H1 (cell line): ENCODE data around the gene LONP2. TPM values are rescaled to one million over a fixed set of nuclear protein-coding genes. Genes with fewer than 3 reads are reported as not detected.

ENCODE experiments used
- CTCF ChIA-PET: fragments of 300-600 bp; sonication (Branson Sonifier 250); formaldehyde crosslinking; loops from one replicate; lab custom pipeline; 2021; ENCODE audit not compliant: partially characterized antibody; lab: Charles Lee
- POLR2A ChIA-PET: fragments of 300-600 bp; sonication (Branson Sonifier 250); formaldehyde crosslinking; loops from one replicate; lab custom pipeline; 2021; ENCODE audit warnings: inconsistent platforms; ENCODE audit not compliant: partially characterized antibody; lab: Charles Lee
- DNase-seq, 2 experiments: peaks; one replicate each; pipeline versions ENCODE4 v3.0.0 to v3.0.0-alpha.2; 2010 to 2022; ENCODE audit warnings: low spot score in 2 of 2, low read depth in 1 of 2, mixed read lengths in 1 of 2
- FAIRE-seq: peaks from 2 replicates; lab custom pipeline; 2011; peaks lifted over from hg19 to GRCh38; lab: Jason Lieb, UNC
- H2AFZ ChIP-seq: 2 replicates; pipeline ENCODE4 v1.8.1; 2012; ENCODE audit warnings: low read length, inconsistent platforms
- H2AK5ac ChIP-seq: 2 replicates; pipeline ENCODE4 v1.6.1; 2013; ENCODE audit warnings: low read depth, low read length
- H2BK120ac ChIP-seq: replicated peaks from 2 replicates; pipeline ENCODE3; 2013; ENCODE audit warnings: low read depth, low read length, inconsistent platforms
- H2BK12ac ChIP-seq: 2 replicates; pipeline ENCODE4 v1.6.1; 2013; ENCODE audit warnings: low read depth, low read length
- H2BK15ac ChIP-seq: 2 replicates; pipeline ENCODE4 v1.6.1; 2013; ENCODE audit warnings: low read length
- H2BK20ac ChIP-seq: 2 replicates; pipeline ENCODE4 v1.6.1; 2013; ENCODE audit warnings: low read length
- H2BK5ac ChIP-seq: 2 replicates; pipeline ENCODE4 v1.6.1; 2013; ENCODE audit warnings: low read depth, low read length
- H3K14ac ChIP-seq: 2 replicates; pipeline ENCODE4 v1.6.1; 2013; ENCODE audit warnings: inconsistent platforms; ENCODE audit not compliant: insufficient read length
- H3K18ac ChIP-seq: 2 replicates; pipeline ENCODE4 v1.6.1; 2013; ENCODE audit warnings: low read length; ENCODE audit errors: extremely low read depth
- H3K23ac ChIP-seq: 2 replicates; pipeline ENCODE4 v1.6.1; 2013; ENCODE audit warnings: inconsistent platforms; ENCODE audit not compliant: insufficient read length
- H3K23me2 ChIP-seq: 2 replicates; pipeline ENCODE4 v1.6.1; 2013; ENCODE audit warnings: low read depth, low read length
- H3K27ac ChIP-seq: 2 replicates; pipeline ENCODE4 v1.6.1; 2011; ENCODE audit warnings: low read depth, low read length, inconsistent platforms
- H3K27me3 ChIP-seq, 4 experiments: replicated peaks in 1 of 4; 1 replicate in 1 of 4; 2 replicates in 3 of 4; pipeline versions ENCODE4 v1.6.1 to v1.8.1; 2011 to 2013; ENCODE audit warnings: low read length in 3 of 4, mild to moderate bottlenecking in 3 of 4, inconsistent platforms in 2 of 4, mixed read lengths in 2 of 4, moderate library complexity in 1 of 4; ENCODE audit not compliant: control insufficient read depth in 3 of 4, insufficient read depth in 3 of 4; ENCODE audit errors: extremely low read depth in 1 of 4
- H3K36me3 ChIP-seq, 4 experiments: 2 replicates each; pipeline versions ENCODE4 v1.6.1 to v1.8.1; 2011 to 2013; ENCODE audit warnings: mild to moderate bottlenecking in 4 of 4, low read length in 3 of 4, moderate library complexity in 2 of 4, control low read depth in 1 of 4, inconsistent platforms in 1 of 4; ENCODE audit not compliant: insufficient read depth in 4 of 4, control insufficient read depth in 2 of 4
- H3K4ac ChIP-seq: replicated peaks from 2 replicates; pipeline ENCODE3; 2013; ENCODE audit warnings: low read length, low read depth, mixed read lengths, inconsistent platforms; ENCODE audit not compliant: insufficient read length
- H3K4me1 ChIP-seq, 4 experiments: replicated peaks in 1 of 4; 1 replicate in 1 of 4; 2 replicates in 3 of 4; pipeline versions ENCODE4 v1.6.1 to v1.8.1; 2011 to 2013; ENCODE audit warnings: low read length in 3 of 4, inconsistent platforms in 2 of 4, mixed read lengths in 1 of 4; ENCODE audit not compliant: insufficient read depth in 4 of 4, control insufficient read depth in 3 of 4
- H3K4me2 ChIP-seq, 2 experiments: 2 replicates each; pipeline versions ENCODE4 v1.6.1 to v1.8.1; 2011 to 2013; ENCODE audit warnings: low read depth in 2 of 2, low read length in 2 of 2, control low read depth in 1 of 2, inconsistent platforms in 1 of 2, mild to moderate bottlenecking in 1 of 2; ENCODE audit not compliant: insufficient read depth in 1 of 2
- H3K4me3 ChIP-seq, 4 experiments: fragments of 200-600, 300-600 bp in 1 of 4; sonication (generic), shearing (Covaris generic), sonication (Bioruptor Twin) in 1 of 4; 2 replicates each; pipeline versions ENCODE4 v1.5.1 to v1.8.1; 2011 to 2016; ENCODE audit warnings: low read length in 4 of 4, low read depth in 3 of 4, control low read depth in 2 of 4, inconsistent platforms in 2 of 4, mild to moderate bottlenecking in 2 of 4, mixed read lengths in 1 of 4, moderate library complexity in 1 of 4; ENCODE audit not compliant: insufficient read depth in 2 of 4; ENCODE audit errors: extremely low read depth in 1 of 4
- H3K56ac ChIP-seq: replicated peaks from 2 replicates; pipeline ENCODE3; 2013; ENCODE audit warnings: low read depth, mild to moderate bottlenecking, mixed read lengths, low read length, inconsistent platforms; ENCODE audit not compliant: insufficient read length
- H3K79me1 ChIP-seq: 2 replicates; pipeline ENCODE4 v1.6.1; 2013; ENCODE audit warnings: low read depth, low read length, control low read depth
- H3K79me2 ChIP-seq, 2 experiments: 2 replicates each; pipeline versions ENCODE4 v1.6.1 to v1.8.1; 2012 to 2013; ENCODE audit warnings: low read length in 2 of 2, mild to moderate bottlenecking in 2 of 2, inconsistent platforms in 1 of 2; ENCODE audit not compliant: insufficient read depth in 2 of 2, control insufficient read depth in 1 of 2
- H3K9ac ChIP-seq, 4 experiments: replicated peaks in 1 of 4; 1 replicate in 1 of 4; 2 replicates in 3 of 4; pipeline versions ENCODE4 v1.6.1 to v1.8.1; 2011 to 2013; ENCODE audit warnings: low read depth in 3 of 4, low read length in 3 of 4, control low read depth in 2 of 4, mild to moderate bottlenecking in 2 of 4, moderate library complexity in 2 of 4, inconsistent platforms in 1 of 4; ENCODE audit errors: extremely low read depth in 1 of 4
- H3K9me3 ChIP-seq, 2 experiments: 2 replicates each; pipeline versions ENCODE4 v1.6.1 to v1.8.1; 2012 to 2013; ENCODE audit warnings: mild to moderate bottlenecking in 2 of 2, moderate library complexity in 2 of 2, control low read depth in 1 of 2, inconsistent platforms in 1 of 2, low read depth in 1 of 2, low read length in 1 of 2, mixed read lengths in 1 of 2; ENCODE audit not compliant: insufficient read depth in 2 of 2
- H4K20me1 ChIP-seq, 2 experiments: replicated peaks in 1 of 2; 2 replicates each; pipeline versions ENCODE3 to v1.8.1; 2011 to 2013; ENCODE audit warnings: inconsistent platforms in 2 of 2, low read length in 2 of 2, mild to moderate bottlenecking in 1 of 2; ENCODE audit not compliant: insufficient read depth in 2 of 2, control insufficient read depth in 1 of 2
- H4K5ac ChIP-seq: 2 replicates; pipeline ENCODE4 v1.6.1; 2013; ENCODE audit warnings: low read length, low read depth, mixed read lengths, inconsistent platforms; ENCODE audit not compliant: insufficient read length
- H4K8ac ChIP-seq: 2 replicates; pipeline ENCODE4 v1.8.0; 2013; ENCODE audit warnings: mild to moderate bottlenecking, moderate library complexity, low read length, inconsistent platforms; ENCODE audit not compliant: insufficient read depth; ENCODE audit errors: extremely low read depth
- H4K91ac ChIP-seq: replicated peaks from 2 replicates; pipeline ENCODE3; 2013; ENCODE audit warnings: low read length, mixed read lengths, inconsistent platforms; ENCODE audit not compliant: insufficient read length
- CHD2 ChIP-seq: IDR thresholded peaks from 2 replicates; pipeline ENCODE4 v1.6.1; 2012; ENCODE audit warnings: low read length, improper control_type of control experiment
- EZH2 ChIP-seq: fragments of 200-600 bp; sonication (generic); IDR thresholded peaks from 2 replicates; pipeline ENCODE4 v1.7.1; 2012; ENCODE audit warnings: low read depth, mild to moderate bottlenecking, moderate library complexity, low read length, inconsistent platforms; ENCODE audit not compliant: severe bottlenecking
- GABPA ChIP-seq: IDR thresholded peaks from 2 replicates; pipeline ENCODE4 v1.6.1; 2011; ENCODE audit warnings: mild to moderate bottlenecking, low read length, moderate library complexity, borderline replicate concordance; ENCODE audit not compliant: insufficient read depth
- RNF2 ChIP-seq: fragments of 200-900, 300-1000 bp; sonication (generic); IDR thresholded peaks from 2 replicates; pipeline ENCODE4 v1.7.1; 2016; ENCODE audit warnings: borderline replicate concordance, low read depth, mild to moderate bottlenecking, antibody characterized with exemption, low read length; ENCODE audit not compliant: poor library complexity, severe bottlenecking; ENCODE audit errors: missing control alignments
- SP2 ChIP-seq: IDR thresholded peaks from 2 replicates; pipeline ENCODE4 v1.6.1; 2012; ENCODE audit warnings: mild to moderate bottlenecking, low read length, inconsistent platforms
- SUZ12 ChIP-seq: fragments of 200-600 bp; sonication (generic); IDR thresholded peaks from 2 replicates; pipeline ENCODE4 v1.6.1; 2012; ENCODE audit warnings: mild to moderate bottlenecking, inconsistent platforms, low read length, moderate library complexity, mixed read lengths
- polyA plus RNA-seq, 7 experiments: library from polyadenylated mRNA; depleted of rRNA in 3 of 7; stranded (reverse) in 5 of 7; unstranded in 2 of 7; fragments of >200 nt in 5 of 7; fragments of 200-250 nt in 2 of 7; gene quantifications; 1 replicate in 5 of 7; 2 replicates in 1 of 7; 4 replicates in 1 of 7; pipeline versions ENCODE4 v1.2.1 to v1.2.3, GENCODE V29; 2011 to 2013; ENCODE audit warnings: missing spikeins in 2 of 7, mixed read lengths in 2 of 7
- total RNA-seq: library from RNA; stranded (reverse); fragmentation: NEBNext Ultra II Directional; extraction: Animal tissue kit (Norgen Biotek cat#: 25700); gene quantifications from 2 replicates; pipeline ENCODE4 v1.2.1, GENCODE V29; 2021

The LONP2 gene
- total and polyA plus RNA-seq, 2 of the 8 experiments (the other 6 are each of a cell fraction or from before 2014, with no cell fraction given), result 8.1 to 23.1 TPM

GRCh38 chr16:48287239-48287638 lies 43.1 kb downstream of the LONP2 start:
- no peak overlapping the region for H3K4me3 ChIP-seq
- H2AK5ac ChIP-seq, result no peak overlapping the region
- no peaks in the 10 kb centered on the region for H3K79me2 ChIP-seq
- H4K20me1 ChIP-seq, result no peaks in the 10 kb centered on the region
- DNase-seq, result no peak
- H3K27ac ChIP-seq, result no peak overlapping the region
- TF ChIP-seq SP2 (no peak), CHD2 (no peak), EZH2 (no peak), SUZ12 (no peak), GABPA (no peak), RNF2 (no peak)
- no peak overlapping the region for H3K56ac ChIP-seq
- H2BK20ac ChIP-seq, result no peak overlapping the region
- no peaks in the 10 kb centered on the region for H3K79me1 ChIP-seq
- no peak overlapping the region for H2AFZ ChIP-seq
- no peaks in the 10 kb centered on the region for H3K27me3 ChIP-seq
- no peaks in the 10 kb centered on the region for H3K23me2 ChIP-seq
- FAIRE-seq, result no peak
- CTCF ChIA-PET, result interaction anchor here (0.6 kb wide), 1 partner anchor 207 kb away, joined by 3 read pairs; no protein-coding TSS in a partner anchor
- H4K8ac ChIP-seq, result no peak overlapping the region
- H2BK12ac ChIP-seq, result no peak overlapping the region
- no peak overlapping the region for H4K91ac ChIP-seq
- H3K36me3 ChIP-seq, result peaks cover 0 to 14% (median 3%) of the 10 kb centered on the region in 4 experiments; a peak in 3 of 8 replicates
- H4K5ac ChIP-seq, result no peak overlapping the region
- H3K14ac ChIP-seq, result no peak overlapping the region
- H3K23ac ChIP-seq, result no peak overlapping the region
- H2BK5ac ChIP-seq, result no peak overlapping the region
- H2BK120ac ChIP-seq, result no peak overlapping the region
- POLR2A ChIA-PET, result interaction anchor here (0.7 to 1.2 kb wide), 2 partner anchors 8 to 13 kb away, joined by 3 read pairs; no protein-coding TSS in a partner anchor
- no peak overlapping the region for H3K4ac ChIP-seq
- H3K4me1 ChIP-seq, result peaks cover 0 to 5% (median 0%) of the 10 kb centered on the region in 4 experiments; a peak in 1 of 7 replicates
- H3K18ac ChIP-seq, result no peak overlapping the region
- H2BK15ac ChIP-seq, result no peak overlapping the region
- H3K9me3 ChIP-seq, result peaks cover 9 to 11% of the 10 kb centered on the region in 2 experiments
- no peak overlapping the region for H3K4me2 ChIP-seq
- H3K9ac ChIP-seq, result no peak overlapping the region
